ENCODE measurements around the gene S100A6. TPM values are rescaled to one million over a fixed set of nuclear protein-coding genes. Genes with fewer than 3 reads are reported as not detected.

Gene S100A6
- total and polyA plus RNA-seq, 2 experiments from 2014 or later, result 683 to 2,862 TPM

- Histone ChIP-seq H3K4me1 (ENCODE audit: insufficient read depth) (peaks cover 34% of the 10 kb centered on the region), H3K4me3 (peak overlapping the region; percentile 93), H3K27ac (peak overlapping the region; percentile 97), H4K20me1 (ENCODE audit: insufficient read depth) (no peaks in the 10 kb centered on the region), H2AFZ (no peak overlapping the region), H3K36me3 (ENCODE audit: low read depth) (no peaks in the 10 kb centered on the region), H3F3A (ENCODE audit: insufficient read depth) (peaks cover 51% of the 10 kb centered on the region), H3K9ac (peak overlapping the region; percentile 99), H3K9me2 (ENCODE audit: insufficient read depth) (no peaks in the 10 kb centered on the region), H3K4me2 (ENCODE audit: unreplicated experiment) (peak overlapping the region; percentile 94), H3K79me2 (ENCODE audit: insufficient read depth) (peaks cover 17% of the 10 kb centered on the region), H3K27me3 (replicated peaks; ENCODE audit: insufficient read depth) (no peaks in the 10 kb centered on the region), H3K9me3 (ENCODE audit: low read depth) (no peaks in the 10 kb centered on the region)
- TF ChIP-seq EZH2phosphoT487 (IDR thresholded peaks at IDR 0.05; ENCODE audit: insufficient read depth, low read depth) (no peak), EZH2 (IDR thresholded peaks at IDR 0.05; ENCODE audit: insufficient read depth, poor library complexity, severe bottlenecking) (no peak)
- in situ Hi-C loops (cut with MboI), result no loop called here
- DNase-seq, result no peak
- WGBS, 2 experiments (ENCODE audit: low coverage in 1 of 2, low lambda C conversion rate in 2 of 2, missing lambda C conversion rate in 2 of 2), result 0% methylated on average over 3 of the region's 3 CpGs
Observed at GRCh38 chr1:153534925-153535241, 908 bp downstream of the S100A6 start.

- Histone ChIP-seq H3F3A (ENCODE audit: insufficient read depth) (peaks cover 54% of the 10 kb centered on the region), H3K9me2 (ENCODE audit: insufficient read depth) (no peaks in the 10 kb centered on the region), H3K4me2 (ENCODE audit: unreplicated experiment) (peak overlapping the region; percentile 94), H3K4me1 (ENCODE audit: insufficient read depth) (peaks cover 32% of the 10 kb centered on the region), H3K27ac (peak overlapping the region; percentile 97), H3K9ac (peak overlapping the region; percentile 99), H3K79me2 (ENCODE audit: insufficient read depth) (peaks cover 17% of the 10 kb centered on the region), H4K20me1 (ENCODE audit: insufficient read depth) (no peaks in the 10 kb centered on the region), H2AFZ (no peak overlapping the region), H3K4me3 (peak overlapping the region; percentile 93), H3K9me3 (ENCODE audit: low read depth) (no peaks in the 10 kb centered on the region), H3K36me3 (ENCODE audit: low read depth) (no peaks in the 10 kb centered on the region), H3K27me3 (replicated peaks; ENCODE audit: insufficient read depth) (no peaks in the 10 kb centered on the region)
- DNase-seq, result peak; percentile 81
- in situ Hi-C loops (cut with MboI), result no loop called here
- TF ChIP-seq EZH2 (IDR thresholded peaks at IDR 0.05; ENCODE audit: insufficient read depth, poor library complexity, severe bottlenecking) (no peak), EZH2phosphoT487 (IDR thresholded peaks at IDR 0.05; ENCODE audit: insufficient read depth, low read depth) (no peak)
- WGBS, 2 experiments (ENCODE audit: low coverage in 1 of 2, low lambda C conversion rate in 2 of 2, missing lambda C conversion rate in 2 of 2), result 3% methylated on average over 7 of the region's 7 CpGs
Observed at GRCh38 chr1:153534226-153534924, 1.4 kb downstream of the S100A6 start.

- H3K27ac ChIP-seq, result peak overlapping the region; percentile 97
- no peaks in the 10 kb centered on the region for H4K20me1 ChIP-seq (ENCODE audit: insufficient read depth)
- H3K4me1 ChIP-seq (ENCODE audit: insufficient read depth), result peaks cover 29% of the 10 kb centered on the region
- peak overlapping the region; percentile 99 for H3K9ac ChIP-seq
- DNase-seq, result peak; percentile 93
- H3K9me3 ChIP-seq (ENCODE audit: low read depth), result no peaks in the 10 kb centered on the region
- peaks cover 57% of the 10 kb centered on the region for H3F3A ChIP-seq (ENCODE audit: insufficient read depth)
- no peak overlapping the region; the same call in 1 of the 2 replicates for H2AFZ ChIP-seq
- WGBS, 2 experiments (ENCODE audit: low coverage in 1 of 2, low lambda C conversion rate in 2 of 2, missing lambda C conversion rate in 2 of 2), result 0 to 1% methylated on average over 13 of the region's 13 CpGs
- no peak for TF ChIP-seq EZH2phosphoT487 (IDR thresholded peaks at IDR 0.05; ENCODE audit: insufficient read depth, low read depth)
- no peak for TF ChIP-seq EZH2 (IDR thresholded peaks at IDR 0.05; ENCODE audit: insufficient read depth, poor library complexity, severe bottlenecking)
- H3K4me2 ChIP-seq (ENCODE audit: unreplicated experiment), result peak overlapping the region; percentile 94
- H3K36me3 ChIP-seq (ENCODE audit: low read depth), result no peaks in the 10 kb centered on the region
- in situ Hi-C loops (cut with MboI), result no loop called here
- peaks cover 17% of the 10 kb centered on the region for H3K79me2 ChIP-seq (ENCODE audit: insufficient read depth)
- H3K9me2 ChIP-seq (ENCODE audit: insufficient read depth), result no peaks in the 10 kb centered on the region
- H3K27me3 ChIP-seq (replicated peaks; ENCODE audit: insufficient read depth), result no peaks in the 10 kb centered on the region
- peak overlapping the region; percentile 93 for H3K4me3 ChIP-seq
Observed at GRCh38 chr1:153533689-153534201, 2.0 kb downstream of the S100A6 start.

- Histone ChIP-seq H3K27ac (peak overlapping the region; percentile 97), H3F3A (ENCODE audit: insufficient read depth) (peaks cover 52% of the 10 kb centered on the region), H3K9ac (peak overlapping the region; percentile 99), H3K4me3 (peak overlapping the region; percentile 93), H4K20me1 (ENCODE audit: insufficient read depth) (no peaks in the 10 kb centered on the region), H3K9me3 (ENCODE audit: low read depth) (no peaks in the 10 kb centered on the region), H2AFZ (peak overlapping the region; percentile 36), H3K79me2 (ENCODE audit: insufficient read depth) (peaks cover 17% of the 10 kb centered on the region), H3K36me3 (ENCODE audit: low read depth) (no peaks in the 10 kb centered on the region), H3K4me1 (ENCODE audit: insufficient read depth) (peaks cover 21% of the 10 kb centered on the region), H3K9me2 (ENCODE audit: insufficient read depth) (no peaks in the 10 kb centered on the region), H3K27me3 (replicated peaks; ENCODE audit: insufficient read depth) (no peaks in the 10 kb centered on the region), H3K4me2 (ENCODE audit: unreplicated experiment) (peak overlapping the region; percentile 94)
- in situ Hi-C loops (cut with MboI), result no loop called here
- TF ChIP-seq EZH2 (IDR thresholded peaks at IDR 0.05; ENCODE audit: insufficient read depth, poor library complexity, severe bottlenecking) (no peak), EZH2phosphoT487 (IDR thresholded peaks at IDR 0.05; ENCODE audit: insufficient read depth, low read depth) (no peak)
- WGBS, 2 experiments (ENCODE audit: low coverage in 1 of 2, low lambda C conversion rate in 2 of 2, missing lambda C conversion rate in 2 of 2), result 7 to 8% methylated on average over 34 of the region's 34 CpGs
- peak; percentile 93 for DNase-seq
Observed at GRCh38 chr1:153532769-153533599, 2.8 kb downstream of the S100A6 start.
